Hypothalamus (tissue), 51 donors: ENCODE measurements around the gene ZNF292.
"Not testable (repeated sequence)": the region's sequence is repeated elsewhere in the genome, so short reads cannot be mapped to it uniquely, and the experiment has no call there.

Experiments used
- DNase-seq, 51 donors: peaks; one replicate each; lab custom pipeline; 2025; lab: John Stamatoyannopoulos, UW

ZNF292 gene

GRCh38 chr6:87209812-87210211, 54.4 kb downstream of the ZNF292 start:
- no peak for DNase-seq

GRCh38 chr6:87210979-87211378, 55.6 kb downstream of the ZNF292 start:
- no peak for DNase-seq

GRCh38 chr6:87212596-87212995, 57.2 kb downstream of the ZNF292 start:
- no peak for DNase-seq

- DNase-seq: no peak
These were observed 58.0 kb downstream of the ZNF292 start for GRCh38 chr6:87213364-87213763.

GRCh38 chr6:87214831-87215230, 59.5 kb downstream of the ZNF292 start:
- DNase-seq: no peak

GRCh38 chr6:87220997-87221396, 65.6 kb downstream of the ZNF292 start:
- DNase-seq: no peak

- no peak for DNase-seq
These were observed 67.3 kb downstream of the ZNF292 start for GRCh38 chr6:87222676-87223075.

- DNase-seq: no peak
These were observed 69.6 kb downstream of the ZNF292 start for GRCh38 chr6:87224971-87225370.

- DNase-seq: no peak
These were observed 70.1 kb downstream of the ZNF292 start for GRCh38 chr6:87225511-87225910.

GRCh38 chr6:87225937-87226336, 70.6 kb downstream of the ZNF292 start:
- no peak for DNase-seq

- no peak for DNase-seq
These were observed 75.4 kb downstream of the ZNF292 start for GRCh38 chr6:87230801-87231200.

- DNase-seq: no peak
These were observed 82.4 kb downstream of the ZNF292 start for GRCh38 chr6:87237804-87238203.

GRCh38 chr6:87239098-87239635, 83.8 kb downstream of the ZNF292 start:
- not testable (repeated sequence) for DNase-seq

GRCh38 chr6:87241304-87241703, 85.9 kb downstream of the ZNF292 start:
- no peak for DNase-seq

- no peak for DNase-seq
These were observed 86.9 kb downstream of the ZNF292 start for GRCh38 chr6:87242311-87242710.

- no peak for DNase-seq
These were observed 88.4 kb downstream of the ZNF292 start for GRCh38 chr6:87243812-87244211.

GRCh38 chr6:87244380-87244779, 89.0 kb downstream of the ZNF292 start:
- no peak for DNase-seq

GRCh38 chr6:87250019-87250418, 94.7 kb downstream of the ZNF292 start:
- DNase-seq: no peak

GRCh38 chr6:87251225-87251624, 95.9 kb downstream of the ZNF292 start:
- DNase-seq: no peak

GRCh38 chr6:87251725-87252124, 96.4 kb downstream of the ZNF292 start:
- DNase-seq: no peak

- DNase-seq: no peak
These were observed 101.7 kb downstream of the ZNF292 start for GRCh38 chr6:87257046-87257445.

GRCh38 chr6:87257565-87257964, 102.2 kb downstream of the ZNF292 start:
- DNase-seq: no peak

GRCh38 chr6:87257975-87258374, 102.6 kb downstream of the ZNF292 start:
- no peak for DNase-seq
